Measurements from ENCODE around the gene RAB1B.
"Not testable (repeated sequence)": the region's sequence is repeated elsewhere in the genome, so short reads cannot be mapped to it uniquely, and the experiment has no call there.

GRCh38 chr11:66320289-66320688, 51.9 kb downstream of the RAB1B start:
- TF ChIP-seq, protein P1, sequence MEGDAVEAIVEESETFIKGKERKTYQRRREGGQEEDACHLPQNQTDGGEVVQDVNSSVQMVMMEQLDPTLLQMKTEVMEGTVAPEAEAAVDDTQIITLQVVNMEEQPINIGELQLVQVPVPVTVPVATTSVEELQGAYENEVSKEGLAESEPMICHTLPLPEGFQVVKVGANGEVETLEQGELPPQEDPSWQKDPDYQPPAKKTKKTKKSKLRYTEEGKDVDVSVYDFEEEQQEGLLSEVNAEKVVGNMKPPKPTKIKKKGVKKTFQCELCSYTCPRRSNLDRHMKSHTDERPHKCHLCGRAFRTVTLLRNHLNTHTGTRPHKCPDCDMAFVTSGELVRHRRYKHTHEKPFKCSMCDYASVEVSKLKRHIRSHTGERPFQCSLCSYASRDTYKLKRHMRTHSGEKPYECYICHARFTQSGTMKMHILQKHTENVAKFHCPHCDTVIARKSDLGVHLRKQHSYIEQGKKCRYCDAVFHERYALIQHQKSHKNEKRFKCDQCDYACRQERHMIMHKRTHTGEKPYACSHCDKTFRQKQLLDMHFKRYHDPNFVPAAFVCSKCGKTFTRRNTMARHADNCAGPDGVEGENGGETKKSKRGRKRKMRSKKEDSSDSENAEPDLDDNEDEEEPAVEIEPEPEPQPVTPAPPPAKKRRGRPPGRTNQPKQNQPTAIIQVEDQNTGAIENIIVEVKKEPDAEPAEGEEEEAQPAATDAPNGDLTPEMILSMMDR (IDR thresholded peaks at IDR 0.05 in 4 of 5, conservative IDR thresholded peaks at IDR 0.05 in 1 of 5): not testable (repeated sequence)
- not testable (repeated sequence) for TF ChIP-seq POLR2A (IDR thresholded peaks at IDR 0.05)
